ENCODE measurements around the gene CACNA1D.

CACNA1D gene

GRCh38 chr3:53721187-53722119 lies 227.0 kb downstream of the CACNA1D start:
- no peak for DNase-seq

GRCh38 chr3:53724566-53724965 lies 230.2 kb downstream of the CACNA1D start:
- no peak for DNase-seq

- DNase-seq = no peak
Measured at GRCh38 chr3:53725387-53725995, 231.1 kb downstream of the CACNA1D start.

GRCh38 chr3:53726643-53727042 lies 232.2 kb downstream of the CACNA1D start:
- DNase-seq = no peak

GRCh38 chr3:53728606-53729005 lies 234.2 kb downstream of the CACNA1D start:
- DNase-seq = no peak

GRCh38 chr3:53729159-53729558 lies 234.7 kb downstream of the CACNA1D start:
- no peak for DNase-seq

- no peak for DNase-seq
Measured at GRCh38 chr3:53729618-53730017, 235.2 kb downstream of the CACNA1D start.

GRCh38 chr3:53730576-53730975 lies 236.2 kb downstream of the CACNA1D start:
- DNase-seq = no peak

GRCh38 chr3:53731934-53732624 lies 237.7 kb downstream of the CACNA1D start:
- no peak for DNase-seq

GRCh38 chr3:53733446-53733845 lies 239.0 kb downstream of the CACNA1D start:
- no peak for DNase-seq

GRCh38 chr3:53739966-53740365 lies 245.6 kb downstream of the CACNA1D start:
- no peak for DNase-seq

GRCh38 chr3:53740956-53741355 lies 246.5 kb downstream of the CACNA1D start:
- DNase-seq = no peak

GRCh38 chr3:53744351-53744750 lies 249.9 kb downstream of the CACNA1D start:
- no peak for DNase-seq

- DNase-seq = no peak
Measured at GRCh38 chr3:53747559-53747958, 253.1 kb downstream of the CACNA1D start.

GRCh38 chr3:53748512-53749271 lies 254.3 kb downstream of the CACNA1D start:
- DNase-seq = no peak

GRCh38 chr3:53749448-53749847 lies 255.0 kb downstream of the CACNA1D start:
- DNase-seq = no peak

- DNase-seq = peak; percentile 14
Measured at GRCh38 chr3:53750253-53751210, 256.1 kb downstream of the CACNA1D start.

- DNase-seq = peak; percentile 4
Measured at GRCh38 chr3:53753518-53754183, 259.2 kb downstream of the CACNA1D start.

GRCh38 chr3:53754325-53754724 lies 259.9 kb downstream of the CACNA1D start:
- DNase-seq = no peak

- DNase-seq = no peak
Measured at GRCh38 chr3:53758846-53759245, 264.4 kb downstream of the CACNA1D start.

- no peak for DNase-seq
Measured at GRCh38 chr3:53763353-53763752, 268.9 kb downstream of the CACNA1D start.

Measured in activated naive CD4-positive, alpha-beta T cell treated with Interleukin-2 at 50 U/mL for 16 hours (primary cell).